ENCODE measurements around the gene SSU72.
"Not testable (repeated sequence)": the region's sequence is repeated elsewhere in the genome, so short reads cannot be mapped to it uniquely, and the experiment has no call there.

Gene SSU72

GRCh38 chr1:1609822-1610485 is 35.3 kb upstream of the SSU72 start:
- DNase-seq: no peak

GRCh38 chr1:1606232-1606631 is 31.6 kb upstream of the SSU72 start:
- no peak for DNase-seq

- DNase-seq: no peak
Measured at GRCh38 chr1:1605724-1606123, 31.1 kb upstream of the SSU72 start.

GRCh38 chr1:1605034-1605591 is 30.4 kb upstream of the SSU72 start:
- no peak for DNase-seq

GRCh38 chr1:1604374-1605033 is 29.8 kb upstream of the SSU72 start:
- DNase-seq: no peak

- no peak for DNase-seq
Measured at GRCh38 chr1:1603671-1604373, 29.2 kb upstream of the SSU72 start.

- DNase-seq: no peak
Measured at GRCh38 chr1:1602968-1603506, 28.4 kb upstream of the SSU72 start.

GRCh38 chr1:1602304-1602967 is 27.8 kb upstream of the SSU72 start:
- no peak for DNase-seq

- DNase-seq: no peak
Measured at GRCh38 chr1:1601564-1602303, 27.1 kb upstream of the SSU72 start.

- no peak for DNase-seq
Measured at GRCh38 chr1:1600861-1601563, 26.3 kb upstream of the SSU72 start.

GRCh38 chr1:1599935-1600860 is 25.5 kb upstream of the SSU72 start, which contains the start of gene FNDC10:
FNDC10 (minus strand) TSS chr1:1600135; CDS start chr1:1600015, 120 bp downstream.
- DNase-seq: peak; percentile 28

- DNase-seq: peak; percentile 42
Measured at GRCh38 chr1:1599030-1599934, 24.6 kb upstream of the SSU72 start.

- DNase-seq: no peak
Measured at GRCh38 chr1:1598720-1599029, 24.0 kb upstream of the SSU72 start.

GRCh38 chr1:1598051-1598719 is 23.5 kb upstream of the SSU72 start:
- no peak for DNase-seq

GRCh38 chr1:1597275-1597930 is 22.7 kb upstream of the SSU72 start:
- no peak for DNase-seq

- no peak for DNase-seq
Measured at GRCh38 chr1:1596493-1597274, 22.0 kb upstream of the SSU72 start.

- DNase-seq: not testable (repeated sequence)
Measured at GRCh38 chr1:1595341-1595740, 20.7 kb upstream of the SSU72 start.

All from NCI-H146 (cell line).